GM19452 (cell line): ENCODE results near the gene BLM.

Experiments
- ATAC-seq: cut with Tn5 transposase; IDR thresholded peaks from one replicate; pipeline ENCODE4 v1.9.1; 2021; ENCODE audit not compliant: unreplicated experiment

BLM gene

DNA sequence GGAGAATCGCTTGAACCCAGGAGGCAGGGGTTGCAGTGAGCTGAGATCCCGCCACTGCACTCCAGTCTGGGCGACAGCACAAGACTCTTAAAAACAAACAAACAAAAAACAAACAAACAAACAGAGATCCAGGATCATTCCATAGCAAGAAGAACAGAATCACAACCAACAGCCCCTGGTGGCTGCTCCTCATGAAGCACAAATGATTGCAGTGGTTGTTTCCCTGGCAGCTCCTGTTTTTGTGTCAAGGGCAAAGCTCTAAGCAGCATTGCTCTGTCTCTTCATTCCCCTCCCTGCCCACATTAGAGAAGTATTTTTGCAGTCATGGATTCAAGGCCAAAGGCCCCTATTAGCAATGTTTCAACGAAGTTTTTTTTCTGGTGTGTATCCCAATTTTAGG, 25.8 kb upstream of the BLM start:
- ATAC-seq, result no peak

DNA sequence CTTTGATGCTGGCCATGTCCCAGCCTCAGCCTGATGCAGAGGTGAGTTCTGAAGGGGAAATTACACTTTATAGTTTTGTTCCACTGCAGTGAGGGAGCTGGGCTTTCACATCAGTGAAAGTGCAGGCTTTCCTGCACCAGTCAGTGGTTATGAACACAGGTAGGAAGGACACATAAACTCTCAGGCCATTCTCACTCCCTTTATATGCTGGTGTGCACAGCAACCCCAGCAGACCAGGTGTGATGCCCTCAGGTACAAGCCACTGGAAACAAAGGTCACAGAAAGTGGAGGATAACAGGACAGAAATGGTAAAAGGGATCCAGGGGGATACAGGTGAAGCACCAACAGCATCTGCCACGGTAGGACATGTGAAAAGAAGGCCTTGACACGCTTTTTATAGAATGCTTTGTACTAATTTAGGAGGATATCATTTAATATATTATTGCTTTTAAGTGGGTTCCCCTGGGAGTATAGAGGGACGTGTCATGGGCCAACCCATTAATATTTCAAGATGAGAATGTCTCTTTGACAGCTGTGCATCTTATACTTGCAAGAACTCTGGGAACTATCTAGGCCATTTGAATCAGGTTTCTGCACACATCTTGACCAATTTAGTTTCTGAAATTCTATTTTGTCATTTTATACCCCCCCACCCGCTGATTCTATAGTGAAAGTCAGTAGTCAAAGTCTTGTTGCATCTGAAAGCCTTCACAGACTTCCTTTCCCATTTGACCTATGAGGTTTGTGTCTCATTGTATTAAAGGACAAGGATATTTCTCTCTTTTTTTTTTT, 25.0 kb upstream of the BLM start:
- ATAC-seq, result peak; percentile 58

DNA sequence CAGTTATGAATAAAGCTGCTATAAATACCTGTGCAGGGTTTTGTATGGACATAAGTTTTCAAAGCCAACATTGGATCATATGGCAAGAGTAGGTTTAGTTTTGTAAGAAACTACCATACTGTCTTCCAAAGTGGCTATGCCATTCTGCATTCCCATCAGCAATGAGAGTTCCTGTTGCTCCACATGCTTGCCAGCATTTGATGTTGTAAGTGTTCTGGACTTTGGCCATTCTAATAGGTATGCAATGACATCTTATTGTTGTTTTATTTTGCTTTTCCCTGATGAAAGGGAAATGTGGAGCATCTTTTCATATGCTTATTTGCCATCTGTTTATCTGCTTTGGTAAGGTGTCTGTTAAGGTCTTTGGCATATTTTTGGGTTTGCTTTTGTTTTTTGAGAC, 22.2 kb upstream of the BLM start:
- no peak for ATAC-seq

DNA sequence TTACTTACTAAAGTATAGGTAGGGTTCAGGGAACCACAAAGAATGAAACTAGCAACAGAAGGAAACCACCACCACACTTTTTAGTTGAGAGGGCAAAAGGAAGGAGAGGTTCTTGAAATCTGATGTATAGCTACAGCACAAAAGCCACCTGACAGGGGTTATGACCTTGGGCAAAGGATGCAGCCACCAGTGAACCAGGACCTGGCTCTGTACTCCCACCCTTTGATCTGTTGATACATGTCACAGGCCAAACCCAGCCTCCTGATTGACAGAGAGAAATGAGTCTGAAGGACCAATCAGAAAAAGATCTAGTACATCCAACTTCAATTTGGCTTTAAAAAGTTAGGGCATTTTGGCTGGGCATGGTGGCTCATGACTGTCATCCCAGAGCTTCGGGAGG, 20.0 kb upstream of the BLM start:
- ATAC-seq, result no peak

DNA sequence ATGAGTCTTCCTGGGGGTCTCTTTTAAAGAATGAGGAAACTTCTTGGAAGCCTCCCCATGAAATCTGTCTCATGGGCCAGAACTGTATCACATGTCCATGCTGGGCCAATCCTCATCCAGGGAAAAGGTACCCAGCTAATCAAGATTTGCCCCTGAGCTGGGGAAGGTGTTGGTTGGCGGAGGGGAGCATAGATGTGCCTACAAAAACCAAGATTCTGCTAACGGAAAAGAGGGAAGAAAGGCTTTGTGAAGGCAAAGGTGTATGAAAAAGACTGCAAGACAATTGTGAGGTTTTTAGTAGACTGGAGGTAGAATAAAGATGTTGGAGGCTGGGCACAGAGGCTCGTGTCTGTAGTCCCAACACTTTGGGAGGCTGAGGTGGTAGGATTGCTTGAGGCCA, 18.5 kb upstream of the BLM start:
- no peak for ATAC-seq

DNA sequence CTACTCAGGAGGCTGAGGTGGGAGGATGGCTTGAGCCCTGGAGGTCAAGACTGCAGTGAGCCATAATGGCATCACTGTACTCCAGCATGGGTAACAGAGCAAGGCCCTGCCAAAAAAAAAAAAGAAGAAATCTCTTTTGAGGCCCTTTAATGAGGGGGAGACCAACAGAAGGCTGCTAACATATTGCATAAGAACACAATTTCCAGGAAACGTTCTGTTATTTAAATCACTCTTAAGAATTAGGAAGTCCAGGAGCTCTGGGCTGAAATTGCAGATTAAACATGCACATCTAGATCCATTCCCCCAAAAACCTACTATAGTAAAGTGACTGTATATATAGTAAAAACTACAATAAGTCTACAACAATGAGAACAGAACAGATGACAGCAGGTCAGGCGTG, 16.1 kb upstream of the BLM start:
- no peak for ATAC-seq

DNA sequence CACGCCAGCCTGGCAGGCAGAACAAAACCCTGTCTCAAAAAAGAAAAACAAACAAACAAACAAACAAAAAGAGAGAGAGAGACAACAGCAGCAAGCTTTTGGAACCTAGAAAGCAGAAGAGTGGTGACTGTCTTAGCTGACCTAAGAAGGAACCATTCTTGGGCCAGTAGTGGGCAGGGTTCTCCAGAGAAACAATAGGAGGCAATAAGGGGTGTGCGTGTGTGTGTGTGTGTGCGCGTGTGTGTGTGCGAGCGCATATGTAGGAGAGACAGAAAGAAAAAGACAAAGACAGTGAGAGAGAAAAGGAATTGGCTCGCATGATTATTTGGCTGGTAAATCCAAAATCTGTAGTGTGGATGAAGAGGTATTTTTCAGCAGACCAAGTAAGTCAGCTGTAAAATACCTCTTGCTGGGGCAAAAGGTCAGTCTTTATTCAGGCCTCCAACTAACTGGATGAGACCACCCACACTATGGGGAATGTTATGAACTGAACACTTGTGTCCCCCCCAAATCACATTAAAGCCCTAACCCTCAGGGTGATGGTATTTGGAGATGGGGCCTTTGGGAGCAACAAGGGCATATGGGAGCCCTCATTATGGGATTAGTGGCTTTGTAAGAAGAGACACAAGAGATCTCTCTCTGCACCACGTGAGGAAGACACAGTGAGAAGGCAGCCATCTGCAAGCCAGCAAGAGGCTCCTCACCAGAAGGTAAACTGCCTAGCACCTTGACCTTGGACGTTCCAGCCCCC, 15.1 kb upstream of the BLM start:
- no peak for ATAC-seq

DNA sequence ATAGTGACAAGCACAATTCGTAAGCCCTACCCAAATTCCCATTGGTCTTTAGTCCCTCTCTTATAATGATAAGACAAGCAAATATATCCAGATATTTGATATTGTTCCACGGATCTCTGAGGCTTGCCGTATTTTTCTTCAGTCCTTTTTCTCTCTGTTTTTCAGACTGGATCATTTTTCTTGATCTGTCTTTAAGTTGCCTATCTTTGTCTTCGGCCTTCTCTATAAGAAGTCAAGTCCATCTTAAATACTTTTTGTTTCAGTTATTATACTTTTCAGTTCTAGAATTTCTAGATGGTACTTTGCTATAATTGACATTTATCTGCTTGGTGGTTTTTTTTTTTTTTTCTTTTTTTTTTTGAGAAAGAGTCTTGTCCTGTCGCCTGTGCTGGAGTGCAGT, 13.7 kb upstream of the BLM start:
- ATAC-seq, result no peak

DNA sequence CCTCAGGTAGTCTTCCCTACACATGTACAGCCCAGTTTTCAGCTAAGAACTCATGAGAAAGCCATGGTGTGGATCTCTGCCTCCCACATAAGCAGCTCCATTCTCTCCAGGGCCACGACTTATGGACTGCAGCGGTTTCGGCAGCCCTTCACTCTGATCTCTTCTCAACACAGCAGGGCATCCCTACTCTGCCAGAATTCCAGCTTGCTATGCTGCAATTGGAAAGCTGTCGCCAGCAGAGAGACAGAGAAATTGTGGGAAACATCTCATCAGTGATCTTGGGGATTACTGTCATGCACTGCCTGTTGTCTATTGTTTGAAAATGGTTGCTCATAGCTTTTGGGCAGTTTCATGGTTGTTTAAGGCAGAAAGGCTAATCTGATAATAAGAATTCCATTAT, 11.9 kb upstream of the BLM start:
- ATAC-seq, result no peak

DNA sequence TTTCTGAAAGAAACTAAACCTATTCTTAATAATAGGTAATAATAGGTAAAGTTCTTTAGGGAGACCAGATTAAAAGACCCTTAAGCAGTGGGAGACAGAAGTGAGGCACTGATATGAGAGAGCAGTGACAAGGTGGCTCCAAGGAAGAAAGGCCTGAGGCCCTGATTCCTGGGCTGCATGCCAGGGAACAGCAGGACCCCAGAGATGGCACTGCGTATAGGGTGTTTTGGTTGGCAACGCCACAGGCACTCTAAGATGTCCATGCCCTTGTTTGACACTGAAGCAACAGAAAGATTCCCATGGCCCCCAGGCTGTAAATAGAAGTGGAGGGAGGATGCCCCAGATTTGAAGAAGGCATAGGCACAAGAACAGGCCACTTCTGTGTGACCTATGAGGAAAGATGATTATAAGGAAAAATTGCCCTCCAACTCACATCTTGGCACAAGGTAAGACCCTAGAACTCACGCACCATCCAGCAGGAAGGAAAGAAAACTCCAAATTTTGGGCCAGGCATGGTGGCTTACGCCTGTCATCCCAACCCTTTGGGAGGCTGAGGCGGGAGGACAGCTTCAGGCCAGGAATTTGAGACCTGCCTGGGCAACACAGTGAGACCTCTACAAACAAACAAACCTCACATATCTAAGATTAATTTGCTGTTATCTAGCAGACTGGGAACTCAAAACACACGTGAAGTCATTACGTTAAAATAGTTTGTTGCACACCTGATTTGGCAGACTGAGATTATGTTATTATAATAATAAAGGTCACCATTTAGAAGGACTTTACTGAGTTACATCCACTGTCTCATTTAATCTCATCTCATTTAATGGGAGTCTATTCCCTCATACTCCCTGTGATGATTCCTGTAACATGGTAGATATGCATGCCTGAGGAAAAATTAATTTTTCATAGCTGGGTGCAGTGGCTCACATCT, 10.5 kb upstream of the BLM start:
- ATAC-seq, result no peak

DNA sequence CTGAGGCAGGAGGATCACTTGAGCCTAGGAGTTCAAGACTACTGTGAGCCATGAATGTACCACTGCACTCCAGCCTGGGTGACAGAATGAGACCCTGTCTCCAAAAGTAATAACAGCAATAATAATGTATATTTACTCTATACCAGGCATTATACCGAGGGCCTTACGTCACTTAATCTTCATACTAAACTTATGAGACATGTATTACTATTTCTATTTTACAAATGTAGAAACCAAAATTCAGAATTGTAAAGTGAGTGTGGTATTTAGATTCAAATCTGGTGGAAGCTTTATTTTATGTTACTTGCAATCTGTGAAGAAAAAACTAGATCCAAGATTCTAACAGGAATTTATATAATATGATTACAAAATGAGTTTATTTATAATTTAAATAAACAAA, 9.7 kb upstream of the BLM start:
- ATAC-seq, result no peak

DNA sequence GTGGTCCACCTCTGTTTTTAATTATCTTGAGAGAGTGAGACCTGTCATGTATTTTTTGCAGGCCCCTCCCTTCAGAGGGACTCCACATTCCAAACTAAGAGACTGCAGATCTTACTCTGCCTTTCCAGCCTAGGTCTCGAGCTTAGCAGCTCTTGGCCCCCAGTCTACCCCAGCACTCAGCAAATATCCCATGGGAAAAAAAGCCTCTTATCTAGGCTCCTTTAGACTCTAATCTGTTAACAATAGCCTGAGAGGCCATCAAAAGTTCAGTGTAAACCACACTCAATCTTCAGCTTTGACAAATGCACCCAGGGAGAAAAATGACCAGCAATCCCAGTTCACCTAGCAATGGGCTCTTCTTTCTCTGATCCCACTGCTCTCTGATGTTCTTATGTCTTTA, 8.6 kb upstream of the BLM start:
- no peak for ATAC-seq

DNA sequence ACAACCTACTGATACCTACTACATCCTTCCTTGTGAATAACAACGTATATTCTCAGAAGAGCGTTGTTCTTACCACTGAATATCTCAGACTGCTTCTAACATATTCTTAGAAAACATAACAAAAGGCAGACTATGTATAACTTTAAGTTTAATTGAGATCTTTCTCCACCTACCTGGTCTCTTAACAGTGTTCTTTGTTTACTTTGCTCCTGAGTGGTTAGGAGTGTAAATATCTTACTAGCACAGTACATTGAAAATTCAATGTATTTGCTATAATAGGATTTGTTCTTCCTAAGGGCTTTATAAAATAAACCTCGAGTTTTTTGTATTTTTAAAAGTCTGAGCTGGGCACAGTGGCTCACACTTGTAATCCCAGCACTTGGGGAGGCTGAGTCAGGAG, 7.9 kb upstream of the BLM start:
- no peak for ATAC-seq

DNA sequence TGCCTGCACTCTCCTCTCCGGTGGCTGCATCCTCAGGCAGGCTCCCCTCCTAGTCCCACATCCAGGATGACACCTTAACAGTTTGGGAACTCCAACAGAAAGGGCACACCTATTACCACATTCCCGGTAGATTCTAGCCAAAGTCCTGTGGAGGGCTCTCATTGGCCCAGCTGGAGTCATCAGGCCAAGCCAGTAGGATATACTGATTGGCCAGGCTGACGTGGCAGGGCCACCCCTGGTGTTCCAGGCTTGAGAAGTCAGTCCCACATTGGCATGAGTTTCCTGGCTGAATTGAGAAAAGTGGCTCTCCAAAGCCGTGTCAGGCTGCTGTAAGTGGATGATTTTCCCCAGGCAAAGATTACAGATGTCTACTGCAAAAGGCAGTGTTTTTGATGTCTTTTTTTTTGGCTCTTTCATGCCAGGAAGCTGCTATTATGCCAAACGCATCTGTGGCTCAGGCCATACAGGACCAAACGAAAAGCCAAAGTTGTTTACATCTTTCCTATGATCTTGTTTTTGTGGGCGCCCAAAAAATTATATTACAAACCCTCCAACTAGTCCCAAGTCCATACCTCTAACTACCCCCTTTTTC, 6.6 kb upstream of the BLM start:
- ATAC-seq, result no peak

DNA sequence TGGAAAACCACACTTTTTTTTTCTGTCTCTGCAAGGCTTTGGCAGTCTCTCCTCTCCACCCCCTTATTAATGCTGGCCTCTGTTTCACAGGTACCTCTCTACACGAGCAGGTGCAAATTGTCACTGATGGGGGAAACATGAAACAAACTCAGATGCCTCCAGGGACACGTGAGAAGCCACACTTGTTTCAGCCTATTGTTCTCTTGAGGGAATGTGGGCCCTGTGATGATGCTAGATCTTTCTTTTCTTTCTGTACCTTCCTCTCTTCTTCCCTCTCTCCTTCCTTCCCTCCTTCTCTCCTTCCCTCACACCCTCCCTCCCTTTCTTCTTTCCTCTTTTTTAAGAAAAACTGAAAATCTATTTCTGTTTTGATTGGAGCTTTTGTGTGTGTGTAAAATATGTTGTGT, 5.7 kb upstream of the BLM start:
- no peak for ATAC-seq

DNA sequence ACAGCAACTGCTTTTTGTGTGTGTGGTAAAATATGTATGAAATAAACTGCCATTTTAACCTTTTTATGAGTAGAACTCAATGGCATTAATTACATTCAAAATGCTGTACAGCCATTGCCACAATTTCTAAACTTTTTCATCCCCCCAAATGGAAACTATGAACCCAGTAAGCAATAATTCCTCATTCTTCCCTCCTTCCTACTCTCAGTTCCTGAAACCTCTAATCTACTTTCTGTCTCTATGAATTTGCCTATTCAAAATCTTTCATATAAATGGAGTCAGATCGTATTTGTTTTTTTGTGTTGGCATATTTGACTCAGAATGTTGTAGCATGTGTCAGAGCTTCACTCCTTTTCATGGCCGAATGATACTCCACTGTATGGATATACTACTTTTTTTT, 5.3 kb upstream of the BLM start:
- no peak for ATAC-seq

DNA sequence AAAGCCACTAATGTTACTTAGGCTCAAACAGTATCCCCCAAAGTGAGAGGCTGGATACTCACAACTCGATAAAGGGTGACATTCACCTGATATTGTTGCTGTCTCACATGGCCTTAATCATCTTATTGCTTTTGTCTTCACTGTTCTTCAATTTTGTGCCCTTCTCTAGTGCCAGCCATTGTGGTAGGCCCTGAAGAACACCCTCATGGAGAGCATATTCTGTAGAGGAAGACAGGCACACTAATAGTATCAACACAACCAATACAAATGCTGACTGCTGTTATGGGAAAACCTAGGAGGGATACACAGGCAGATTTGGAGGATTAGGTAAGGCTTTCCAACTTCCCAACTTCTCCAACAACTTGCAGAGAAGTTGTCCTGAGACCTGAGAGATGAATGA, 4.1 kb upstream of the BLM start:
- ATAC-seq, result no peak

DNA sequence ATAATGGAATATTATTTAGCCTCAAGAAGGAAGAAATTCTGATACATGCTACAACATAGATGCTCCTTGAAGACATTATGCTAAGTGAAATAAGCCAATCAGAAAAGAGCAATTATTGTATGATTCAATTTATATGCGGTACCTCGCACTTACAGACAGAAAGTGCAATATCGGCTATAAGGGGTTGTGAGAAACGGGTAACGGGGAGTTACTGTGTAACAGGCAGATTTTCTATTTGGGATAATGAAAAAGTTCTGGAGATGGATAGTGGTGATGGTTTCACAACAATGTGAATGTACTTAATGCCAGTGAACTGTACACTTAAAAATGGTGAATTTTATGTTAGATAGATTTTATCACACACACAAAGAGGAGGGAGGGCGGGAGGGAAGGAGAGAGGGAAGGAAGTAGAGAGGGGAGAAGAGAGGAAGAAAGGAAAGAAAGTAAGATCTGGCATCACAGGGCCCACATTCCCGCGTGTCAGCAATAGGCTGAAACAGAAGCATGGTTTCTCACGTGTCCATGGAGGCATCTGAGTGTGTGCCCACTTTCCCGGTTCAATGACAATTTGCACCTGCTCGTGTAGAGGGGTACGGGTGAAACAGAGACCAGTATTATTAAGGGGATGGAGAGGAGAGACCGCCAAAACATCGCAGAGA, 700 bp upstream of the BLM start:
- ATAC-seq, result no peak

DNA sequence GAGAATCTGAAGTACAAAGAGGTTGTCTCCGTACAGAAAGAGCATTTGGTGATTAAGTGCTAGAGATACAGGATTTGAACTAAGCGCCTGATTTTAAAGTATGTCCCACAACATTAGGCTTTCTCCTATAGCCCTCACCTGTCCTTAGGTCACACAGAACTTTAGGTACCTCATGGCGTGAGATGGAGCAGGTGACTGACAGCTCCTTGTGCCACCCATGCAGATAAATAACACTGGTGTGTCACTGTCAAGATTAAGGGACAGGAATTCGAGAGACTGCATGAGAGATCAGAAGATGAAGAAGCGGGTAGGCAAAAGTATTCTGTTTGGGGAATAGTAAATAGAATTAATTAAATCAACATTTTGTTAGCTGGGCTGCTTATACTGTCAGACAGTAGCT, 1.1 kb downstream of the BLM start:
- ATAC-seq, result no peak

DNA sequence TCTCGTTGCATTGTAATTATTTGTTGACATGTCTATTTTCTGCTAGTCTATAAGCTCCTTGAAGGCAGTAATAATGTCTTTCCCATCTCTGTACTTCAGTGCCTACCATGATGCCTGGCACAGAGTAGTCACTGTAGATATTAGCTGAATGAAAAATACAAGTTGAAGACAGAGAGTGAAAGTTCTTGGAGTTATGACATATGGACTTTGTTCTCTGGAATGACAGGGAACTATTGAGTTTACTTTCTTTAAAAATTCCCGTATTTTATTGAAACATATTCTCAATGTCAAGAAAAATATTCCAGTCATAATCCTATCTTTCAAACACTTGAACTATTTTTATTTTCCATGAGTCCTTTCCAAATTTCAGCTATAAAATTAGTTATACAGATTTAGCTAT, 3.0 kb downstream of the BLM start:
- ATAC-seq, result no peak

DNA sequence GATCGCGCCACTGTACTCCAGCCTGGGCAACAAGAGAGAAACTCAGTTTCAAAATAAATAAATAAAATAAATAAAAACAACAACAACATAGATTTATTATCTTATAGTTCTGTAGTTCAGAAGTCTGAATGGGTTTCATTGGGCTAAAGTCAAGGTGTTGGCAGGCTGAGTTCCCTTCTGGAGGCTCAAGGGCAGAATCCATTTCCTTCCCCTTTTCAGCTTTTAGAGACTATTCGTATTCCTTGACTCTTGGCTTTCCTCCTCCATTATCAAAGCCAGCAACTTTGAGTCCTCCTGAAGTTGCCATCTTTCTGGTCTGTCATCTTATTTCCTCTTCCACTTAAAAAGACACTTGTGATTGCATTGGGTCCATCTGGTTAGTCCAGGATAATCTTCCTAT, 12.1 kb downstream of the BLM start:
- no peak for ATAC-seq
